Testis (tissue), 3 donors: ENCODE measurements around the gene NRG2. TPM values are rescaled to one million over a fixed set of nuclear protein-coding genes. Genes with fewer than 3 reads are reported as not detected.

Source experiments
- DNase-seq: peaks from one replicate; pipeline ENCODE4 v3.0.0-alpha.2; 2019
- H3K27ac ChIP-seq, 2 donors: fragments of 200-600 bp; sonication (generic); one replicate each; pipeline ENCODE4 v1.5.1; 2019
- H3K27me3 ChIP-seq: fragments of 200-600 bp; sonication (generic); one replicate; pipeline ENCODE4 v1.5.1; 2019
- H3K36me3 ChIP-seq: fragments of 200-600 bp; sonication (generic); one replicate; pipeline ENCODE4 v1.5.1; 2017; ENCODE audit warnings: low read depth; ENCODE audit errors: missing control alignments
- H3K4me1 ChIP-seq: fragments of 200-600 bp; sonication (generic); one replicate; pipeline ENCODE4 v1.5.1; 2019
- H3K4me3 ChIP-seq, 2 donors: fragments of 200-600 bp; sonication (generic); one replicate each; pipeline ENCODE4 v1.5.1; 2017 to 2019
- H3K9me3 ChIP-seq: fragments of 200-600 bp; sonication (generic); one replicate; pipeline ENCODE4 v1.5.1; 2017
- POLR2A ChIP-seq: fragments of 450-650 bp; IDR thresholded peaks from one replicate; pipeline ENCODE4 v1.6.1; 2017; ENCODE audit warnings: antibody characterized with exemption, mild to moderate bottlenecking, moderate library complexity
- WGBS, 2 donors: methylation state at CpG; one replicate each; pipeline ENCODE4 v1.1.5; 2018; 5-methylcytosine and 5-hydroxymethylcytosine counted together
- intact Hi-C: fragments of 100-400 bp; cut with DNase I; formaldehyde crosslinking; loops from one replicate; pipeline ENCODE4 v1.15.1; 2023; ENCODE audit warnings: low total_unique reads
- polyA plus RNA-seq: library from polyadenylated mRNA; stranded (reverse); fragments of 350-450 nt; fragmentation: Illumina TruSeq; extraction: RNeasy Lipid Tissue Mini Kit (QIAGEN cat#74804); gene quantifications from one replicate; pipeline ENCODE4 v1.2.3, GENCODE V29; 2014; ENCODE audit warnings: low read depth, low replicate concordance; ENCODE audit not compliant: insufficient read depth
- total RNA-seq, 2 donors: library from RNA; depleted of rRNA; stranded (reverse); fragments of >200 nt; gene quantifications; one replicate each; pipeline ENCODE4 v1.2.3, GENCODE V29; 2016
- TF ChIP-seq, protein P1 (sequence below), 3 experiments: fragments of 450-650 bp in 2 of 3; fragments of 200-600 bp in 1 of 3; sonication (generic) in 1 of 3; IDR thresholded peaks; one replicate each; pipeline ENCODE4 v1.5.1; 2016 to 2019; ENCODE audit warnings: antibody characterized with exemption in 3 of 3, mild to moderate bottlenecking in 2 of 3, moderate library complexity in 1 of 3

NRG2 gene
- total and polyA plus RNA-seq, 3 donors from 2014 or later, result 4.8 to 23.2 (median 13.0) TPM

- TF ChIP-seq, protein P1, sequence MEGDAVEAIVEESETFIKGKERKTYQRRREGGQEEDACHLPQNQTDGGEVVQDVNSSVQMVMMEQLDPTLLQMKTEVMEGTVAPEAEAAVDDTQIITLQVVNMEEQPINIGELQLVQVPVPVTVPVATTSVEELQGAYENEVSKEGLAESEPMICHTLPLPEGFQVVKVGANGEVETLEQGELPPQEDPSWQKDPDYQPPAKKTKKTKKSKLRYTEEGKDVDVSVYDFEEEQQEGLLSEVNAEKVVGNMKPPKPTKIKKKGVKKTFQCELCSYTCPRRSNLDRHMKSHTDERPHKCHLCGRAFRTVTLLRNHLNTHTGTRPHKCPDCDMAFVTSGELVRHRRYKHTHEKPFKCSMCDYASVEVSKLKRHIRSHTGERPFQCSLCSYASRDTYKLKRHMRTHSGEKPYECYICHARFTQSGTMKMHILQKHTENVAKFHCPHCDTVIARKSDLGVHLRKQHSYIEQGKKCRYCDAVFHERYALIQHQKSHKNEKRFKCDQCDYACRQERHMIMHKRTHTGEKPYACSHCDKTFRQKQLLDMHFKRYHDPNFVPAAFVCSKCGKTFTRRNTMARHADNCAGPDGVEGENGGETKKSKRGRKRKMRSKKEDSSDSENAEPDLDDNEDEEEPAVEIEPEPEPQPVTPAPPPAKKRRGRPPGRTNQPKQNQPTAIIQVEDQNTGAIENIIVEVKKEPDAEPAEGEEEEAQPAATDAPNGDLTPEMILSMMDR (IDR thresholded peaks at IDR 0.05), result no peak
- TF ChIP-seq POLR2A, result no peak
- no peaks in the 10 kb centered on the region for H3K9me3 ChIP-seq
- H3K36me3 ChIP-seq, result no peaks in the 10 kb centered on the region
- H3K4me3 ChIP-seq, result no peak overlapping the region
- H3K27me3 ChIP-seq, result no peaks in the 10 kb centered on the region
- DNase-seq, result no peak
- intact Hi-C loops, result no loop called here
- H3K27ac ChIP-seq, result no peak overlapping the region
- WGBS, 2 donors, result 95% methylated on average over 7 of the region's 7 CpGs
- H3K4me1 ChIP-seq, result no peaks in the 10 kb centered on the region
Observed at GRCh38 chr5:139823757-139824355, 219.2 kb downstream of the NRG2 start.

- H3K36me3 ChIP-seq, result no peaks in the 10 kb centered on the region
- no peaks in the 10 kb centered on the region for H3K27me3 ChIP-seq
- TF ChIP-seq, protein P1 (IDR thresholded peaks at IDR 0.05), result no peak
- TF ChIP-seq POLR2A, result no peak
- DNase-seq, result no peak
- intact Hi-C loops, result no loop called here
- no peak overlapping the region for H3K27ac ChIP-seq
- no peak overlapping the region for H3K4me3 ChIP-seq
- H3K9me3 ChIP-seq, result no peaks in the 10 kb centered on the region
- 92 to 99% methylated on average over 9 to 25 of the region's 25 CpGs for WGBS, 2 donors
- H3K4me1 ChIP-seq, result no peaks in the 10 kb centered on the region
Observed at GRCh38 chr5:139822553-139823425, 220.3 kb downstream of the NRG2 start.

DNA sequence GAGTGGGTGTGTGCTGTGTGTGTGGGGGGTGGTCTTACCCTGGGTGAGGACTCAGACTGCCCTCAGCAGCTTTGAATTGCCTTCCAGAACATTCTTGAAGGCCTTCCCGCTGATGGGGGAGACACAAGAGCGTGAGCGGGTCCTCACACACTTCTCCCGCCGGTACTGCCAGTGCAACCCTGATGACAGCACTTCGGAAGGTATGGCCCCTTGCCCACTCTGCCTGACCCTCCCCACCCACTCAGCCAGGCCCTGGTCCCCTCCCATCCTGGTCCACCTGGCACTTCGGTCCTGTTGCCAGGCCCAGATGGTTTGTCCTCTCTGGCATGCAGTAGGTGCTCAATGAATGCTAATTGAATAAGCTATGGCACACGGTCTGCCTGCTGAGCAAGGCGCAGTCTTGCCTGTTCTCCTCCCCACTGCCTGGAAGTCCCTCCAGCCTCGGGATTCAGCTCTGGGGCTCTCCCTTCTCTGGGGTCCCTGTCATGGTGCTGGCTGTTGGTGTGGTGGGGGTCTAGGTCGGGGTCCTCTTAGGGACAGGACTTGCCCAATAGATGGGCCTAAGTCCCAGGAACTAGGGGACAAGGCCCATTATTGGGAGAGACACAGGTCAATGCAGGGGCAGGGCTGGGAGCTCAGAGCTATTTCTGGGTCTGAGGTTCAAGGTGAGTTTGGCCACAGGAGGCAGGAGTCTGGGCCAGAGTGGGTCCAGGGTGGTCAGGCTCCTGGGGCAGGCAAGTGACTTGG lies 221.1 kb downstream of the NRG2 start:
- Histone ChIP-seq H3K9me3 (no peaks in the 10 kb centered on the region), H3K4me1 (no peaks in the 10 kb centered on the region), H3K36me3 (no peaks in the 10 kb centered on the region), H3K27me3 (no peaks in the 10 kb centered on the region), H3K4me3 (no peak overlapping the region), H3K27ac (no peak overlapping the region)
- no peak for TF ChIP-seq POLR2A
- TF ChIP-seq, protein P1 (IDR thresholded peaks at IDR 0.05), result no peak
- 92 to 93% methylated on average over 10 of the region's 11 CpGs for WGBS, 2 donors
- DNase-seq, result no peak
- intact Hi-C loops, result no loop called here

DNA sequence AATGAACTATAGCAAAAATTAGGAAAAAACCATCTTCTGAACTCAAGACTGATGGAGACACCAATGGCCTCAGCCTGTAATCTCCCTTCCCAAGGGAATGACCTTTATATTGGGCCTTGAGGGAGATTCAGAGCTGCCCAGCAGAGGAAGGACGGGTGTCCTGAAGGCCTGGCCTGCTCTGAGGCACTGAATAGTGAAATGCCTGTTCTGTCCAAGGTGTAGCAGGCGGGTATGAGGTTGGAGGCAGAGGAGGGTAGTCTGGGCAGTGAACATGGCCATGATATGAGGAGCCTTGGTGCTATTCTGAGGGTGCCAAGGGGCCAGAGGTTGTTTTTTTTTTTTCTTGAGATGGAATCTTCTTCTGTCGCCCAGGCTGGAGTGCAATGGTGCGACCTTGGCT lies 222.5 kb downstream of the NRG2 start:
- TF ChIP-seq POLR2A, result no peak
- TF ChIP-seq, protein P1 (IDR thresholded peaks at IDR 0.05), result no peak
- DNase-seq, result no peak
- intact Hi-C loops, result no loop called here
- Histone ChIP-seq H3K27ac (no peak overlapping the region), H3K9me3 (no peaks in the 10 kb centered on the region), H3K36me3 (no peaks in the 10 kb centered on the region), H3K4me3 (no peak overlapping the region), H3K27me3 (no peaks in the 10 kb centered on the region), H3K4me1 (no peaks in the 10 kb centered on the region)
- WGBS, 2 donors, result 81 to 92% methylated on average over 4 of the region's 4 CpGs
